OCI-LY1 (cell line): ENCODE results near the gene CD248.
A peak's percentile ranks its signal among the peaks of the same experiment; 100 is the strongest.

Source experiments
- H2AFZ ChIP-seq: fragments of 200-600 bp; sonication (generic), shearing (Covaris generic); 2 replicates; pipeline ENCODE4 v1.6.0; 2014; ENCODE audit warnings: antibody characterized with exemption, mild to moderate bottlenecking, low read length
- H3F3A ChIP-seq: fragments of 200-600 bp; sonication (generic), shearing (Covaris generic); 2 replicates; pipeline ENCODE4 v1.6.0; 2014; ENCODE audit warnings: mild to moderate bottlenecking, antibody characterized with exemption, low read length, moderate library complexity; ENCODE audit not compliant: insufficient read depth
- H3K27ac ChIP-seq: fragments of 200-600 bp; sonication (generic); 2 replicates; pipeline ENCODE4 v1.5.1; 2014; ENCODE audit warnings: low read length, mixed run types, mild to moderate bottlenecking, low read depth; ENCODE audit not compliant: poor library complexity, severe bottlenecking
- H3K27me3 ChIP-seq: fragments of 200-600 bp; sonication (generic); 2 replicates; pipeline ENCODE4 v1.6.0; 2014; ENCODE audit warnings: antibody characterized with exemption, mild to moderate bottlenecking, low read length, moderate library complexity; ENCODE audit not compliant: insufficient read depth
- H3K36me3 ChIP-seq: fragments of 200-600 bp; sonication (generic); 2 replicates; pipeline ENCODE4 v1.6.1; 2014; ENCODE audit warnings: mild to moderate bottlenecking, antibody characterized with exemption, low read length, moderate library complexity, mixed read lengths; ENCODE audit not compliant: insufficient read depth
- H3K4me1 ChIP-seq: fragments of 200-600 bp; sonication (generic); 2 replicates; pipeline ENCODE4 v1.5.1; 2014; ENCODE audit warnings: mild to moderate bottlenecking, low read length, moderate library complexity; ENCODE audit not compliant: insufficient read depth, severe bottlenecking
- H3K4me2 ChIP-seq: fragments of 200-600 bp; sonication (generic), shearing (Covaris generic); 2 replicates; pipeline ENCODE4 v1.6.1; 2014; ENCODE audit warnings: low read length
- H3K4me3 ChIP-seq: fragments of 200-600 bp; sonication (generic); 2 replicates; pipeline ENCODE4 v1.5.1; 2014; ENCODE audit warnings: low read length, low read depth, mild to moderate bottlenecking, mixed read lengths; ENCODE audit not compliant: poor library complexity, severe bottlenecking
- H3K79me2 ChIP-seq: fragments of 200-600 bp; shearing (Covaris generic); 2 replicates; pipeline ENCODE4 v1.6.1; 2016; ENCODE audit warnings: mixed run types, low read length, mixed read lengths; ENCODE audit not compliant: insufficient read depth
- H3K9ac ChIP-seq: fragments of 200-600 bp; sonication (generic), shearing (Covaris generic); 2 replicates; pipeline ENCODE4 v1.6.1; 2014; ENCODE audit warnings: mild to moderate bottlenecking, low read length, mixed read lengths
- H3K9me2 ChIP-seq: fragments of 200-600 bp; sonication (generic), shearing (Covaris generic); 2 replicates; pipeline ENCODE4 v1.6.1; 2014; ENCODE audit warnings: low read depth, mild to moderate bottlenecking, low read length, mixed read lengths
- H3K9me3 ChIP-seq: fragments of 200-600 bp; shearing (Covaris generic); 2 replicates; pipeline ENCODE4 v1.6.1; 2014; ENCODE audit warnings: low read length, mixed read lengths
- H4K20me1 ChIP-seq: fragments of 200-600 bp; sonication (generic), shearing (Covaris generic); 2 replicates; pipeline ENCODE4 v1.6.0; 2016; ENCODE audit warnings: mild to moderate bottlenecking, low read length; ENCODE audit not compliant: insufficient read depth
- EZH2 ChIP-seq: fragments of 200-600 bp; sonication (generic), shearing (Covaris generic); IDR thresholded peaks from 2 replicates; pipeline ENCODE4 v1.8.0; 2017; ENCODE audit warnings: borderline replicate concordance, mixed run types, mild to moderate bottlenecking, antibody characterized with exemption, low read length, moderate library complexity, mixed read lengths
- TF ChIP-seq, protein P1 (sequence below): fragments of 200-600 bp; sonication (generic), shearing (Covaris generic); IDR thresholded peaks from 2 replicates; pipeline ENCODE4 v1.5.1; 2017; ENCODE audit warnings: mild to moderate bottlenecking, antibody characterized with exemption, low read length, moderate library complexity, mixed read lengths

Gene CD248

DNA sequence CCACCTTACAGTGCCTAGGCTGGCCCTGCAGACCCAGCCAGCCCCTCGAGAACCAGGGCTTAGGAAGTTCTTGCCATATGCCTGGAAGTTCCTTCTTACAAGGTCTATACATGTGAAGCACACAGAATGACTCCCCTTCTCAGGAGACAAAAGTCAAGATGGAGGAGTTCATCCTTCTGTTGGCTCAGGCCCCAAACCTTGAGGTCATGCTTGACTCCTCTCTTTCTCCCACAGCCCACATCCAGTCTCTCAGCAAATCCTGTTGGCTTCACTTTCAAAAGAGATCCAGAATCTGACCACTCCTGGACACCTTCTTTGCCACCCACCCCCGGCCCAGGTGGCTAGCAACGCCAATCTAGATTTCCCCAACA is 1.7 kb upstream of the CD248 start:
- H4K20me1 ChIP-seq, result no peaks in the 10 kb centered on the region
- no peaks in the 10 kb centered on the region for H3K36me3 ChIP-seq
- H2AFZ ChIP-seq, result peak overlapping the region; percentile 9; the same call in 1 of the 2 replicates
- no peaks in the 10 kb centered on the region for H3K9me3 ChIP-seq
- H3K27me3 ChIP-seq, result no peaks in the 10 kb centered on the region
- H3K9me2 ChIP-seq, result no peaks in the 10 kb centered on the region
- H3K9ac ChIP-seq, result peak overlapping the region; percentile 62; the same call in 1 of the 2 replicates
- no peaks in the 10 kb centered on the region for H3F3A ChIP-seq
- H3K4me3 ChIP-seq, result no peak overlapping the region
- peak overlapping the region; percentile 91 for H3K27ac ChIP-seq
- H3K79me2 ChIP-seq, result no peaks in the 10 kb centered on the region
- H3K4me1 ChIP-seq, result peaks cover 36% of the 10 kb centered on the region
- no peak for TF ChIP-seq EZH2
- TF ChIP-seq, protein P1, sequence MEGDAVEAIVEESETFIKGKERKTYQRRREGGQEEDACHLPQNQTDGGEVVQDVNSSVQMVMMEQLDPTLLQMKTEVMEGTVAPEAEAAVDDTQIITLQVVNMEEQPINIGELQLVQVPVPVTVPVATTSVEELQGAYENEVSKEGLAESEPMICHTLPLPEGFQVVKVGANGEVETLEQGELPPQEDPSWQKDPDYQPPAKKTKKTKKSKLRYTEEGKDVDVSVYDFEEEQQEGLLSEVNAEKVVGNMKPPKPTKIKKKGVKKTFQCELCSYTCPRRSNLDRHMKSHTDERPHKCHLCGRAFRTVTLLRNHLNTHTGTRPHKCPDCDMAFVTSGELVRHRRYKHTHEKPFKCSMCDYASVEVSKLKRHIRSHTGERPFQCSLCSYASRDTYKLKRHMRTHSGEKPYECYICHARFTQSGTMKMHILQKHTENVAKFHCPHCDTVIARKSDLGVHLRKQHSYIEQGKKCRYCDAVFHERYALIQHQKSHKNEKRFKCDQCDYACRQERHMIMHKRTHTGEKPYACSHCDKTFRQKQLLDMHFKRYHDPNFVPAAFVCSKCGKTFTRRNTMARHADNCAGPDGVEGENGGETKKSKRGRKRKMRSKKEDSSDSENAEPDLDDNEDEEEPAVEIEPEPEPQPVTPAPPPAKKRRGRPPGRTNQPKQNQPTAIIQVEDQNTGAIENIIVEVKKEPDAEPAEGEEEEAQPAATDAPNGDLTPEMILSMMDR, result no peak
- peak overlapping the region; percentile 65 for H3K4me2 ChIP-seq

DNA sequence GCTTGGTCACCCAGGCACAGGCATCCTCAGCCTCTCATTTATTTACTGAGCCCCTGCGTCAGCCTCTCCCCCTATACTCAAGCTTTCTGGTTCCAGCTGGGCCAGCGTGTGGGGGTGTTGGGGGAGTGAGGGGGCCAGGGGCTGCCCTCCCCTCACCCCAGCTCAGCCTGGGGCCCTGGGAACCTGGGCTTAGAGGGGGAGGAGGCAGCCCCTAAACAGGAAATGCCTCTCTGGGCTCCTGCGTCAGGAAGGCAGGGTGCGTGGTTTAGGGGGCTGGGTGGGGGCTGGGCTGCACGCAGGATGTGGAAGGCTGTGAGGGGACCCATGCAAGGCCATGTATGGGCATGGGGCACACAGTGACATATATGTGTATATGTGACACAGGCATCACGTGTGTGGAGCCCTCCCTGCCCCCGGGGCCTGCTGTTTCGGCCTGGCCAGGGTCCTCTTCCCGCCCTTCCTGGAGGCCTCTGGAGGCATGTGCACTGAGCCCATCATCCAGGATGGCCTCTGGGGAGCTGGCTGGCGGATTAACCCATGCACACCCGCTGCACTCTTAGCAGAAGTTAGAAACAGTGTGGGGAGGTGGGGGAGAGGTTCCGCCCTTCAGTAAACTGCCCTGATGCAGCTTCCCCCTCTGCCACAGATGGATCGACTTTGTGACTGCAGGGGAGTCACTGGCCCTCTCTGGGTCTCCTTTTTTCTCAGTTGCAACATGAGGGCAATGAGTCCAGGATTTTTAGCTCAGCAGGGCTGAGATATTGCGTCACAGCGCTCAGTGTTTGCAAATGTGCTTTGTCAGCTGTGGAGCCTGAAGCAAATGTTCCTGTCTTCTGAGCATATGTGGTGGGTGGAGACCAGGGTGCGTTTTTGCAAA is 1.1 kb upstream of the CD248 start:
- H4K20me1 ChIP-seq, result no peaks in the 10 kb centered on the region
- peak overlapping the region; percentile 91 for H3K27ac ChIP-seq
- TF ChIP-seq, protein P1, result no peak
- TF ChIP-seq EZH2, result no peak
- no peaks in the 10 kb centered on the region for H3K9me3 ChIP-seq
- no peaks in the 10 kb centered on the region for H3K9me2 ChIP-seq
- peak overlapping the region; percentile 19 for H3K4me3 ChIP-seq
- peak overlapping the region; percentile 65 for H3K4me2 ChIP-seq
- H3K4me1 ChIP-seq, result peaks cover 43% of the 10 kb centered on the region
- H3K9ac ChIP-seq, result peak overlapping the region; percentile 62
- H3F3A ChIP-seq, result no peaks in the 10 kb centered on the region
- peak overlapping the region; percentile 9; the same call in 1 of the 2 replicates for H2AFZ ChIP-seq
- H3K79me2 ChIP-seq, result no peaks in the 10 kb centered on the region
- no peaks in the 10 kb centered on the region for H3K27me3 ChIP-seq
- no peaks in the 10 kb centered on the region for H3K36me3 ChIP-seq

DNA sequence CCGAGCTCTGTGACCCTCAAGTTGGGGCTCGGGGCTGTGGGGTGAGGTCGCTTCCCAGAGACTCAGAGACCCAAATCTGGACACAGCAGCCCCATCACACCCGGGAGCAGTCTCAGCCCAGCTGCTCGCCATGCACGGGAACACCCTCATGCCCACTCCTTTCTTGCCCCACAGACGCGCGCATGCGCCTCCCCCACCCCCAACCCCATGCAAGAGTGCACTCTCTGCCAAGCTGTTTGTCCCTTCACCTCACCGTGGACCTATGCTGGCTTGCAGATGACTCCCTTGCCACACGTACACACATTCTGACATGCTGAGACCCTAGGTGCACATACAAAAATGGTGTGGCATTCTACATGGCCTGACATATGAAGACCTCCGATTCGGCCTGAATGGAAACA is 478 bp upstream of the CD248 start:
- H3K4me3 ChIP-seq, result peak overlapping the region; percentile 19
- H3K4me1 ChIP-seq, result peaks cover 41% of the 10 kb centered on the region
- peak overlapping the region; percentile 62 for H3K9ac ChIP-seq
- H3K27ac ChIP-seq, result peak overlapping the region; percentile 91
- H2AFZ ChIP-seq, result no peak overlapping the region
- TF ChIP-seq, protein P1, result no peak
- TF ChIP-seq EZH2, result no peak
- H3K27me3 ChIP-seq, result no peaks in the 10 kb centered on the region
- H3K9me2 ChIP-seq, result no peaks in the 10 kb centered on the region
- peak overlapping the region; percentile 65 for H3K4me2 ChIP-seq
- H4K20me1 ChIP-seq, result no peaks in the 10 kb centered on the region
- no peaks in the 10 kb centered on the region for H3K79me2 ChIP-seq
- no peaks in the 10 kb centered on the region for H3F3A ChIP-seq
- H3K36me3 ChIP-seq, result no peaks in the 10 kb centered on the region
- no peaks in the 10 kb centered on the region for H3K9me3 ChIP-seq
